Activated gamma-delta T cell treated with Interleukin-2 at 50 U/mL for 16 hours (primary cell): ENCODE measurements around the gene GLB1L3.
"Not testable (repeated sequence)": the region's sequence is repeated elsewhere in the genome, so short reads cannot be mapped to it uniquely, and the experiment has no call there.

Experiments
- DNase-seq: peaks from one replicate; pipeline ENCODE4 v3.0.0-alpha.2; 2020

The GLB1L3 gene

DNA sequence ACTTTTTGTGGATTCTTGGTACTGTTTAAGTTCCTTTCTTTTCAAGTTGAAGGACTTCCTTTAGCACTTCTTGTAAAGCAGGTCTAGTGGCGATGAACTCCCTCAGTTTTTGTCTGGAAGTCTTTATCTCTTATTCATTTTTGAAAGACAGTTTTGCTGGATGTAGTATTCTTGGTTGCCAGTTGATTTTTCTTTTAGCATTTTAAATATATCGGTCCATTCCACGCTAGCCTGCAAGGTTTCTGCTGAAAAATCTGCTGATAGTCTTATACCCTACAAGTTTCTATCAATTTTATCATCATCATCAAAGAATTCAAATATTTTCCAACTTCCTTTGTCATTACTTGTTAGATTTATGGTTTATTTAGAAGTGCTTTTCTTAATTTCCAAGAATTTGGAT lies 40.9 kb downstream of the GLB1L3 start:
- no peak for DNase-seq

DNA sequence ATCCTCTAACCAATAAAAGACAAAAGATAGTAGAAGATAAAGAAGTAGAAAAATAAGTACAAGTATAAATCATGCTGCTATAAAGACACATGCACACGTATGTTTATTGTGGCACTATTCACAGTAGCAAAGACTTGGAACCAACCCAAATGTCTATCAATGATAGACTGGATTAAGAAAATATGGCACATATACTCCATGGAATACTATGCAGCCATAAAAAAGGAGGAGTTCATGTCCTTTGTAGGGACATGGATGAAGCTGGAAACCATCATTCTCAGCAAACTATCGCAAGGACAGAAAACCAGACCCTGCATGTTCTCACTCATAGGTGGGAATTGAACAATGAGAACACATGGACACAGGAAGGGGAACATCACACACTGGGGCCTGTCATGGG lies 45.2 kb downstream of the GLB1L3 start:
- not testable (repeated sequence) for DNase-seq

DNA sequence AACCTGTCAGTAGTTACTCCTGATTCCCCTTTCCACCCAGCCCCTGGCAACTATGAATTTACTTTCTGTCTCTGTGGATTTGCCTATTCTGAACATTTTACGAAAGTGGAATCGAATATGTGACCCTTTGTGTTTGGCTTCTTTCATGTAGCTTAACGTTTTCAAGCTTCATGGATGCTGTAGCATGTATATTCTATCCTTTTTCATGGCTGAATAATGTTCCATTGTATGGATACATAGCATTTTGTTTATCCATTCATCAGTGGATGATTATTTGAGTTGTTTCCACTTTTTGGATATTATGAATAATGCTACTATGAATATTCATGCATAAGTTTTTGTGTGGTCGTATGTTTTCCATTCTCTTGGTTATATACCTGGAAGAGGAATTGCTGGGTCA lies 46.4 kb downstream of the GLB1L3 start:
- no peak for DNase-seq

DNA sequence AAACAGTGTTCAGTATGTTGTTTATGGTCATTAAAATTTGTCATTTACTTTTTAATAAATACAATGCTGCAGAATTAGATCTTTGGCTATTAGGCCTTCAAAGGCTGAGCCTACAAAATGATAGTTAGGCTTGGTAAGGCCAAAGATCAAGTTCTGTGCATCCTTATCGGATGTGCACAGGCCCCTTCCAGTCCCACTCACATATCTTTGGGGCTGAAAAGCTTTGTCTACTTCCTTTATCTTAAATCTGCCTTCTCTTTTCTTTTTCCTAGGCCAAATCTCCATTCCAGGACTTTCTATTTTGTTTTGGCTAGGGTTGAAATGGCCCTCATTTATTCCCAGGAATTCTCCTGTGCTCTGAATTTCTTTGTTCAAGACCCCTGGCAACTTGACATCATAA lies 52.3 kb downstream of the GLB1L3 start:
- no peak for DNase-seq

- DNase-seq = no peak
Measured at GRCh38 chr11:134330611-134331353, 54.6 kb downstream of the GLB1L3 start.

DNA sequence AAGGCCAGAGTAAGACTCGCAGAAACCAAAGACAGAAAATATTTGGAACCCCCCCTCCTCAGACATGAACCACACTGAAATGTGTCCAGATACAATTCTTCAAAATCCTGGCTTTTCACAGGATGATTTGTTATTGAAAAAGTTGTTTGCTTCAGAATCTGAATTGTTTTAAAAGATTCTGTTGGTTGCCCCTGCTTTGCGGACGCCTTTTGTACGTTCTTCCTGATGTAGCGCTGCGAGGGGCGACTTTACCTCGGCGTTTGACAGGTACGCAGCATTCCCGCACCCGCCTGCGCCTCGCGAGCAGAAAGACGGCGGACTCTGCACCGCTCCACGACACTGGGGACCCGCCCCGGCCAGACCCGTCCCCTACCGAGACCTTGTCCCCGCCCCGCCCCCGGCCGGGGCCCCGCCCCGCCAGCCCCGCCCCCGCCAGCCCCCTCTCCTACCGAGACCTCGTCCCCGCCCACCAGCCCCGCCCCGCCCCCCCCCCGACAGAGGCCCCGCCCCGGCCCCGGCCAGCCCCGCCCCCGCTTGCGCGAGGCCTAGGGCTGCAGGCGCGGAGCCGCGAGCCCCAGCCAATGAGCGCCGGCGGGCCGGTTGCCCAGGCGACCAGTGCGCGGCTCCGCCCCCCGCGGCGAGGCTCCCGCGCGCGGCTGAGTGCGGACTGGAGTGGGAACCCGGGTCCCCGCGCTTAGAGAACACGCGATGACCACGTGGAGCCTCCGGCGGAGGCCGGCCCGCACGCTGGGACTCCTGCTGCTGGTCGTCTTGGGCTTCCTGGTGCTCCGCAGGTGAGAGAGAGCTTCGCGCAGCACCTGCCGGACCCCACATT lies 55.4 kb downstream of the GLB1L3 start, which contains the start of gene GLB1L2:
GLB1L2 (plus strand) TSS at position 635 of the 835 bp plus-strand sequence; CDS start at position 709, 74 bp downstream.
- peak; percentile 78 for DNase-seq

DNA sequence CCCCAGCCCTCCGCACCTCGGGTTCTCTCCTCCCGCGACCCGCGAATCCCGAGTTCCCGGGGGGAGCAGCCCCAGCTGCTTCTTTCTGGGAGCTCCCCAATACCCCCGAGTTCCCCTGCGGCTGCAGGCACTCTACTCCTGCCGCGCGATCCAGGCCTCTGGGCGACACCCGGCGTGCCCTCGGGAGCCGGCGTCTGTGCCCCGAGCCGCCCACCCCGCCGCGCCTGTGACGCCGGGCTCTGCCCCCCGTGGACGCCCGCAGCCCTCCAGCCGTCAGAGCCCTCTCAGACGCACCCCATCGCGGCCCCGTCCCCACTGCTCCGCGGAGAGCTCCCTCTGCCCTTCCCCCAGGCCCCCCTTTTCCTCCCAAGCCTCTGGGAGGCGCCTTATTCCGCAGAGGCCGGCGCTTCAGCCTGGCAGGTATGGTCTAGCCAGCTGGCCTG lies 56.0 kb downstream of the GLB1L3 start:
- DNase-seq = peak; percentile 15

DNA sequence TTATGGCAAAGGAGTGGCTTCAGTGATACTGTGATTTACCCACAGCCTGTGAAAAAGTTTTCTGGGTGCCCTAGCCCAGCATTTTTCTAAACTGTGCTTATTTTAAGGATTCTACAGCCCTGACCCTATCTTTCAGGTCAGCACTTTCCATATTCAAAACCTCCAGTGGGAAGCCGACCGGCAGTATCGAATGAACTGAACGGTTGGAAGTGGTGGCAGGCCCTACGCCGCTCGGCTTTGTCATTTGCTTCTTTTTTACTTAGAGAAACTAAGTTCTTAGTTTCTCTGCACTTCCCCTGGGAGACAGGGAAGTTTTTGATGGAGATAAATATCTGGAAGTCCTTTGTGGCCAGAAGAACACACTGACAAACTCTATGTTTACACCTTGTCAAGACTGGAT lies 56.6 kb downstream of the GLB1L3 start:
- DNase-seq = no peak

GRCh38 chr11:134333312-134333711 lies 57.1 kb downstream of the GLB1L3 start:
- DNase-seq = no peak

GRCh38 chr11:134333946-134334345 lies 57.8 kb downstream of the GLB1L3 start:
- DNase-seq = no peak

DNA sequence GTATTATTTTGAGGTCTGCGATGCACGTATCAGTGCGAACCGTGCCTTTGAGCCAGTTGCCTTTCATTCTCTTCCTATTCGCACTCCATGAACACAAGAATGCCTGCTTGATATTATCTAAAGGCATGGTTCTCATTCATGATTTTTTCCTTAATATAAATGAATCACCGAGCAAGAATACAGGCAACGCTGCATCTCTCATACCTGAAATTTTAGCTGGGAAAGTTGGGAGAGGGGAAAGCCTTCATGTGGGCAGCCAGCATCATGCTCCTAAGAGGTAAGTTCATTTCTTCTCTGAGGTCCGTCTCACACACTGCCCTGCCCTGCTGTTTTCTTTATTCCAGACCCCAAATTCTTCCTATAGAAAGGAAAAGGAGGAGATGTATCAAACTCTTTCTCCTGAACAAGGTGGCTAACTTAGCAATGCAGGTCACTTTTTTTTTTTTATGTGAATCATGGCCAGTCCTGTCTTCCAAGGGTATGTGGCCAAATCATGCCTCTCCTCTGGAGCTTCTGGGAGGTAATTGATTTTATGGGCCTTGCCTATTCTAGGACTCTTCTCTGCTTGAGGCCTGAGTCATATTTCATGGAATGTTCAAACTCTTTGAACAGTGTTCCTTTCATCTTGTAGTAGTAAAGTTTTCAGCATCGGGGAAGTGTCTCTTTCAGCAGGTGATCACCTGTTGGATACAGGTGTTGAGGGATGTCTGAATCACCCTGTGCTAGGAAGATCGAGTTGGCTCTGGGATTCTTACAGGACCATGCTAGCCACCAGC lies 58.8 kb downstream of the GLB1L3 start:
- no peak for DNase-seq

DNA sequence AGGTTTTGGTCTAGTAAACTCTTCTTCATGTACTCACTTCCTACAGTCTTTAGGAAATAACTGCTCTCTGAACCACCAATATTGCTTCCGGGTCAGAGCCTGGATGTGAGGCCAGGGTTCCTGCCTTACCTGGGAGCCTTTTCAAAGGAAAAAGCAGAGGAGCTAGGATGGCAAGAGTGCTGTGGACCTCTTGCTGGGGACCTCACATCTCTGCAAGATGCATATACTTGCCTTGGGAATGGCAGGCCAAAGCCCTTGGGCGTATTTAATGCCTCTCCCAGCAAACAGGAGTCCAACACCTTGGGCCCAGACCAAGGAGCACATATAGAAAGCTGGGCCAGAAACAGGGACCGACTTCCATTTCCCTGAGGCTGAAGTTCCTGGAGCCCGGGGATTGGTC lies 60.9 kb downstream of the GLB1L3 start:
- no peak for DNase-seq

- DNase-seq = no peak
Measured at GRCh38 chr11:134338068-134338467, 61.9 kb downstream of the GLB1L3 start.

DNA sequence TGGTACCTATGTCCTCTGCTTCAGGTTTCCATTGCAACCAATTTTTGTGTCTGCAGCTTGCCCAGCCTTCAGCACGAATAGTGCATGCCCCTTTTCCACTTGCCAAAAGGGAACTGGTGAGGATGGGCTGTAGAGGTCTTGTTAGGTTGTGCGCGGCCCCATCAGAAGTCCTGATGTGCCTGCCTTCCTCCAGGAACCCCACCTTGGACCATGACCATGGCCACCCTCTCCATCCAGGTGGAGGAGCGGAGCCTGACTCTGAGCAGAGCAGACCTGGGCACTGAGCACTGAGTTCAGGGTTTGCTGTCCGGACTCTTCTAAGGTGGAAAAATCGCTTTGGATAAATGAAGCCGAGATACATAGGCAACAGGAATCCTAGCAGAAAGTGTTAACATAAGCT lies 62.5 kb downstream of the GLB1L3 start:
- DNase-seq = no peak

DNA sequence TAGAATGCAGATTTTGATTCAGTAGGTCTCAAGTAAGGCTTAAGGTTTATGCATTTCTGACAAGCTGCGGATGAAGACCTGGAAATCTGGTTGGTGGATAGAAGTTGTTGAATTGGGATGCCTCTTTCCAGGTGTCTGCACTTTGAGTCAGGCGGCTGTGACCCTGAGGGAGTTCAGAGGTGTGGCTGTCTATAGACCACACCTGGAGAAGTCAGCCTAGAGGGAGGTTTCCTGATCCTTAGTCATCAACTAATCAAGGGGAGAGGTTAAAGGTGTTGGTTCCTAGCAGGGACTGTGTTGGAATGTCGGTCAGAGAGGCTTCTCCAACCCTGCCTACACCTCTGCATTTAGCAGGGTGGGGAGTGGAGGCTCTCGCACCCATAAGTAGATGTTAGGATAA lies 63.6 kb downstream of the GLB1L3 start:
- DNase-seq = no peak

DNA sequence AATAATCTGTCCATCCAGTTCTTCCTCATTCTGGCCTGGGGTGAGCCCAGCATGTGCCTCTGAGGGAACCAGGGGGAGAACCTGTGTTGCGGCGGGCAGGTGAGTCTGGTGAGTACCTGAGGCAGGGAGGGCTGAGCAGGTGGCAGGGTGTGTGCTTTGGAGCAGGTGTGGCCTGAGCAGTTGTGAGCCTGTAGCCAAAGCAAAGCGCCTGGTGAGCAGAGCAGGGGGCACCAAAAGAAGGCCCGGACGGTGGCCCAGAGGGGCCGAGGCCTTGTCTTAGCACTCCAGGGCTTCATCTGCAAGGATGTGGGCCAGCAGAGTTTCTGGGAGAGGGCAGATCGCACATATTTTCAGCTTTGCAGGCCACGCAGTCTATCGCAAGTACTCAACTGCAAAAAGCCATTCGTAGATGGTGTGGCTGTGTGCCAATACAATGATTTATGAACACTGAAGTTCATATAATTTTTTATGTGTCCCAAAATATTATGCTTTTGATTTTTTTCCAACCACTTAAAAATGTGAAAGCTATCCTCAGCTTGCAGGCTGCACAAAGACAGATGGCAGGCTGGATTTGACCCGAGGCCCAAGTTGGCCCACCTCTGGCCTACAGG lies 64.3 kb downstream of the GLB1L3 start:
- no peak for DNase-seq

- no peak for DNase-seq
Measured at GRCh38 chr11:134341805-134342571, 65.8 kb downstream of the GLB1L3 start.

- DNase-seq = no peak
Measured at GRCh38 chr11:134342572-134343340, 66.6 kb downstream of the GLB1L3 start.

GRCh38 chr11:134343646-134344045 lies 67.5 kb downstream of the GLB1L3 start:
- DNase-seq = no peak

GRCh38 chr11:134344497-134345236 lies 68.5 kb downstream of the GLB1L3 start:
- DNase-seq = not testable (repeated sequence)

DNA sequence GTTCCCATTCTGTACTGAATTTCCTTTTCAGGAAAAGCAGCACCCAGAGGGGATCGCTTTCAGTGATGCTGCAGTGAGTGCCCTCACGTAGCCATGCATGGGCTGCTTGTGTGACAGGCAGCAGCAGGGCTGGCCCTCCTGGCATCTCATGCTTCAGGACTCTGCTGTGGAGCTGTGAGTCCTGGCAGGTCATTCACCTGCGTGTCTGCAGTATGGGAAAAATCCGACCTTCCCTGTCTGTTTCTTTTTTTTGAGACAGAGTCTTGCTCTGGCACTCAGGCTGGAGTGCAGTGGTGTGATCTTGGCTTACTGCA lies 69.0 kb downstream of the GLB1L3 start:
- no peak for DNase-seq
